SK-N-SH (cell line): ENCODE results near the gene CCR9. TPM values are rescaled to one million over a fixed set of nuclear protein-coding genes. Genes with fewer than 3 reads are reported as not detected.

Experiments
- CTCF ChIA-PET: fragments of 300-600, 350-600 bp; formaldehyde crosslinking; extraction: SDS; loops from one replicate; lab custom pipeline; 2021; lab: Yijun Ruan, JAX
- POLR2A ChIA-PET: fragments of 350-600 bp; sonication (Branson Sonifier 250); formaldehyde crosslinking; extraction: SDS; loops from one replicate; lab custom pipeline; 2020; ENCODE audit warnings: antibody characterized with exemption, inconsistent platforms; lab: Yijun Ruan, JAX
- DNase-seq: peaks from one replicate; pipeline ENCODE4 v3.0.0; 2012
- H2AFZ ChIP-seq: fragments of 200-600 bp; sonication (generic); 2 replicates; pipeline ENCODE4 v1.8.1; 2016; ENCODE audit warnings: antibody characterized with exemption, mild to moderate bottlenecking, low read depth
- H3F3A ChIP-seq: fragments of 200-600 bp; sonication (generic); replicated peaks from 2 replicates; pipeline ENCODE3; 2016; ENCODE audit warnings: antibody characterized with exemption, mild to moderate bottlenecking; ENCODE audit not compliant: insufficient read depth
- H3K27ac ChIP-seq, 2 experiments: fragments of 200-500 bp in 1 of 2; fragments of 200-600 bp in 1 of 2; sonication (Bioruptor generic) in 1 of 2; sonication (generic), shearing (Covaris generic) in 1 of 2; 2 replicates each; pipeline versions ENCODE4 v1.5.1 to v1.6.1; 2014 to 2016; ENCODE audit warnings: low read depth in 2 of 2, inconsistent platforms in 1 of 2, low read length in 1 of 2, mild to moderate bottlenecking in 1 of 2, mixed read lengths in 1 of 2
- H3K27me3 ChIP-seq: fragments of 200-600 bp; sonication (generic), shearing (Covaris generic); 2 replicates; pipeline ENCODE4 v1.6.1; 2016; ENCODE audit warnings: mixed run types; ENCODE audit not compliant: insufficient read depth
- H3K36me3 ChIP-seq, 2 experiments: fragments of 200-500 bp in 1 of 2; fragments of 200-600 bp in 1 of 2; sonication (Bioruptor generic) in 1 of 2; sonication (generic) in 1 of 2; replicated peaks in 1 of 2; 2 replicates each; pipeline versions ENCODE3 to v1.5.1; 2014 to 2016; ENCODE audit warnings: low read length in 1 of 2, mild to moderate bottlenecking in 1 of 2; ENCODE audit not compliant: insufficient read depth in 2 of 2, control insufficient read depth in 1 of 2
- H3K4me1 ChIP-seq, 2 experiments: fragments of 200-500 bp in 1 of 2; fragments of 200-600 bp in 1 of 2; sonication (Bioruptor generic) in 1 of 2; sonication (generic), shearing (Covaris generic) in 1 of 2; 2 replicates each; pipeline versions ENCODE4 v1.5.1 to v1.6.1; 2014 to 2016; ENCODE audit warnings: low read depth in 1 of 2, low read length in 1 of 2, mixed run types in 1 of 2; ENCODE audit not compliant: insufficient read depth in 2 of 2, control insufficient read depth in 1 of 2
- H3K4me2 ChIP-seq: fragments of 200-600 bp; sonication (generic), shearing (Covaris generic); 2 replicates; pipeline ENCODE4 v1.6.1; 2017; ENCODE audit warnings: mixed run types
- H3K4me3 ChIP-seq, 2 experiments: fragments of 200-500 bp in 1 of 2; fragments of 200-600 bp in 1 of 2; sonication (Bioruptor generic) in 1 of 2; sonication (generic), shearing (Covaris generic) in 1 of 2; 2 replicates each; pipeline versions ENCODE4 v1.5.1 to v1.8.1; 2014 to 2016; ENCODE audit warnings: low read depth in 2 of 2, inconsistent platforms in 1 of 2, low read length in 1 of 2, mild to moderate bottlenecking in 1 of 2, mixed read lengths in 1 of 2, moderate library complexity in 1 of 2
- H3K79me2 ChIP-seq: fragments of 200-600 bp; sonication (generic); 2 replicates; pipeline ENCODE4 v1.8.1; 2017; ENCODE audit warnings: mild to moderate bottlenecking; ENCODE audit not compliant: insufficient read depth
- H3K9ac ChIP-seq: fragments of 200-600 bp; sonication (generic); 2 replicates; pipeline ENCODE4 v1.6.1; 2017; ENCODE audit warnings: mixed run types
- H3K9me2 ChIP-seq: fragments of 200-600 bp; sonication (generic); 2 replicates; pipeline ENCODE4 v1.6.1; 2017; ENCODE audit warnings: mixed run types
- H3K9me3 ChIP-seq: fragments of 200-600 bp; sonication (generic); 2 replicates; pipeline ENCODE4 v1.6.1; 2017; ENCODE audit warnings: mixed run types, mild to moderate bottlenecking, moderate library complexity
- H4K20me1 ChIP-seq: fragments of 200-600 bp; sonication (generic); 2 replicates; pipeline ENCODE4 v1.6.1; 2017; ENCODE audit warnings: mild to moderate bottlenecking, mixed run types; ENCODE audit not compliant: insufficient read depth
- FOSL2 ChIP-seq: IDR thresholded peaks from 2 replicates; pipeline ENCODE4 v1.4.0; 2012; ENCODE audit warnings: low read depth, mild to moderate bottlenecking, moderate library complexity, borderline replicate concordance
- GATA2 ChIP-seq: sonication (generic); formaldehyde crosslinking; IDR thresholded peaks from 2 replicates; pipeline ENCODE4 v1.5.0; 2020; ENCODE audit warnings: mild to moderate bottlenecking, missing genetic modification reagents
- IRF3 ChIP-seq: fragments of 150-350 bp; IDR thresholded peaks from 2 replicates; pipeline ENCODE4 v1.6.1; 2016; ENCODE audit warnings: mild to moderate bottlenecking, low read depth, low read length
- JUND ChIP-seq: IDR thresholded peaks from 2 replicates; pipeline ENCODE4 v1.4.0; 2012
- MEF2A ChIP-seq: IDR thresholded peaks from 2 replicates; pipeline ENCODE4 v1.4.0; 2012; ENCODE audit warnings: low read depth, borderline replicate concordance
- POLR2AphosphoS5 ChIP-seq: IDR thresholded peaks from 2 replicates; pipeline ENCODE4 v1.6.1; 2012; ENCODE audit warnings: low read depth, low read length
- RCOR1 ChIP-seq: fragments of 150-350 bp; IDR thresholded peaks from 2 replicates; pipeline ENCODE4 v1.6.1; 2017; ENCODE audit warnings: antibody characterized with exemption, low read length
- RFX5 ChIP-seq: IDR thresholded peaks from 2 replicates; pipeline ENCODE4 v1.6.1; 2012; ENCODE audit warnings: mild to moderate bottlenecking, improper control_type of control experiment, low read length
- RXRA ChIP-seq: IDR thresholded peaks from 2 replicates; pipeline ENCODE4 v1.4.0; 2012; ENCODE audit warnings: low read depth, mild to moderate bottlenecking, borderline replicate concordance
- WGBS: methylation state at CpG from one replicate; pipeline ENCODE4 v1.1.6; 2017; ENCODE audit warnings: low lambda C conversion rate; 5-methylcytosine and 5-hydroxymethylcytosine counted together
- polyA plus RNA-seq, 3 experiments: library from polyadenylated mRNA; depleted of rRNA; stranded (reverse); fragments of >200 nt; gene quantifications; 2 replicates each; pipeline ENCODE4 v1.2.3, GENCODE V29; 2012

The CCR9 gene
- polyA plus RNA-seq, 1 of the 3 experiments (the other 2 are of a cell fraction): not detected

- H4K20me1 ChIP-seq: no peaks in the 10 kb centered on the region
- CTCF ChIA-PET: interaction anchor here (1.1 kb wide), 1 partner anchor 131 kb away, joined by 5 read pairs; no protein-coding TSS in a partner anchor
- H3K9ac ChIP-seq: no peak overlapping the region
- H3K9me2 ChIP-seq: no peaks in the 10 kb centered on the region
- DNase-seq: no peak
- no peak overlapping the region for H3K27ac ChIP-seq
- TF ChIP-seq GATA2 (no peak), JUND (no peak), POLR2AphosphoS5 (no peak), RCOR1 (no peak), FOSL2 (no peak), IRF3 (no peak), RFX5 (no peak)
- TF ChIP-seq, all 33 proteins: peak for 0
- WGBS: 100% methylated on average over 3 of the region's 3 CpGs
- Histone ChIP-seq H3K4me1 (peaks cover 0 to 13% of the 10 kb centered on the region in 2 experiments; a peak in 1 of 4 replicates), H3F3A (no peaks in the 10 kb centered on the region), H3K36me3 (peaks cover 3 to 56% of the 10 kb centered on the region in 2 experiments), H3K27me3 (no peaks in the 10 kb centered on the region), H3K4me3 (no peak overlapping the region), H3K9me3 (no peaks in the 10 kb centered on the region), H2AFZ (no peak overlapping the region), H3K79me2 (no peaks in the 10 kb centered on the region), H3K4me2 (no peak overlapping the region)
- POLR2A ChIA-PET: no interaction called here
Measured at GRCh38 chr3:45946875-45947274, 60.5 kb downstream of the CCR9 start.

GRCh38 chr3:45947361-45947760, 61.0 kb downstream of the CCR9 start:
- peaks cover 3 to 60% of the 10 kb centered on the region in 2 experiments for H3K36me3 ChIP-seq
- H2AFZ ChIP-seq: no peak overlapping the region
- CTCF ChIA-PET: interaction anchor here (1.0 to 1.2 kb wide), 3 partner anchors 13 to 132 kb away, joined by 4 to 5 read pairs (median 4); no protein-coding TSS in a partner anchor
- no peaks in the 10 kb centered on the region for H3K79me2 ChIP-seq
- H4K20me1 ChIP-seq: no peaks in the 10 kb centered on the region
- H3K4me2 ChIP-seq: no peak overlapping the region
- no peaks in the 10 kb centered on the region for H3K27me3 ChIP-seq
- H3K9me3 ChIP-seq: no peaks in the 10 kb centered on the region
- POLR2A ChIA-PET: no interaction called here
- no peak overlapping the region for H3K4me3 ChIP-seq
- H3K4me1 ChIP-seq: peaks cover 0 to 9% of the 10 kb centered on the region in 2 experiments; a peak in 1 of 4 replicates
- no peak overlapping the region for H3K27ac ChIP-seq
- H3K9me2 ChIP-seq: no peaks in the 10 kb centered on the region
- no peaks in the 10 kb centered on the region for H3F3A ChIP-seq
- WGBS: 84% methylated on average over 3 of the region's 3 CpGs
- H3K9ac ChIP-seq: no peak overlapping the region
- DNase-seq: no peak
- no peak for TF ChIP-seq RXRA
- TF ChIP-seq, all 33 proteins: peak for 0

- Histone ChIP-seq H3K27me3 (no peaks in the 10 kb centered on the region), H3F3A (no peaks in the 10 kb centered on the region), H3K4me2 (no peak overlapping the region), H3K36me3 (peaks cover 3 to 69% of the 10 kb centered on the region in 2 experiments), H3K9ac (no peak overlapping the region), H2AFZ (no peak overlapping the region), H3K9me3 (no peaks in the 10 kb centered on the region), H4K20me1 (no peaks in the 10 kb centered on the region), H3K27ac (no peak overlapping the region), H3K79me2 (no peaks in the 10 kb centered on the region), H3K9me2 (no peaks in the 10 kb centered on the region), H3K4me3 (no peak overlapping the region), H3K4me1 (no peaks in the 10 kb centered on the region; a peak in 1 of 4 replicates)
- POLR2A ChIA-PET: no interaction called here
- CTCF ChIA-PET: interaction anchor here (1.0 to 1.2 kb wide), 2 partner anchors 14 to 131 kb away, joined by 4 read pairs; no protein-coding TSS in a partner anchor
- WGBS: 97% methylated on average over 6 of the region's 6 CpGs
- no peak for TF ChIP-seq MEF2A
- DNase-seq: no peak
Measured at GRCh38 chr3:45948311-45948781, 62.0 kb downstream of the CCR9 start.
